Lung (tissue), 4 donors: ENCODE data around the gene MT1H. TPM values are rescaled to one million over a fixed set of nuclear protein-coding genes. Genes with fewer than 3 reads are reported as not detected.

Source experiments
- polyA plus RNA-seq, 2 donors: library from polyadenylated mRNA; stranded (reverse); fragments of 200-250 nt; gene quantifications; one replicate each; pipeline ENCODE4 v1.2.1, GENCODE V29; 2013
- total RNA-seq, 2 donors: library from RNA; depleted of rRNA in 1 of 2; stranded (reverse); fragments of >200 nt in 1 of 2; gene quantifications; one replicate each; pipeline ENCODE4 v1.2.1, GENCODE V29; 2014 to 2021
- donor health status: Bipolar disorder and iron deficiency.
- donor health status: healthy.
- donor health status: DM: yes; HTN: yes; CAD: no.

The MT1H gene
- total and polyA plus RNA-seq, 4 donors = 1.9 to 10.3 (median 4.4) TPM; not detected in 1

Other genes with a start within 250 kb of the MT1H start
- gene AMFR, start 244.3 kb upstream of the MT1H start, total RNA-seq = 10 to 100 TPM; 79.4 to 86.1 TPM
- 10 to 100 TPM; 39.5 to 43.1 TPM for gene AMFR, start 244.3 kb upstream of the MT1H start, polyA plus RNA-seq
- 10 to 100 TPM; 84.8 to 91.0 TPM for gene NUDT21, start 218.5 kb upstream of the MT1H start, total RNA-seq
- 10 to 100 TPM; 30.9 to 36.1 TPM for gene NUDT21, start 218.5 kb upstream of the MT1H start, polyA plus RNA-seq
- gene OGFOD1, start 218.3 kb upstream of the MT1H start, total RNA-seq = 10 to 100 TPM; 32.4 to 36.1 TPM
- 10 to 100 TPM in 1 of 2 donors, 1 to 10 TPM in 1; 9.1 to 26.6 TPM for gene OGFOD1, start 218.3 kb upstream of the MT1H start, polyA plus RNA-seq
- gene BBS2, start 149.8 kb upstream of the MT1H start, total RNA-seq = 10 to 100 TPM; 37.5 to 70.0 TPM
- gene BBS2, start 149.8 kb upstream of the MT1H start, polyA plus RNA-seq = 10 to 100 TPM; 14.0 to 28.6 TPM
- not detected for gene MT4, start 104.7 kb upstream of the MT1H start, total RNA-seq
- not detected for gene MT4, start 104.7 kb upstream of the MT1H start, polyA plus RNA-seq
- gene MT3, start 80.3 kb upstream of the MT1H start, total RNA-seq = not detected
- gene MT3, start 80.3 kb upstream of the MT1H start, polyA plus RNA-seq = 1 to 10 TPM; 1.3 to 4.4 TPM
- 100 to 1,000 TPM in 1 of 2 donors, 10 to 100 TPM in 1; 17.6 to 521 TPM for gene MT2A, start 61.2 kb upstream of the MT1H start, total RNA-seq
- gene MT2A, start 61.2 kb upstream of the MT1H start, polyA plus RNA-seq = 1,000 to 10,000 TPM in 1 of 2 donors, 100 to 1,000 TPM in 1; 903 to 1,104 TPM
- 100 to 1,000 TPM in 1 of 2 donors, 10 to 100 TPM in 1; 22.1 to 251 TPM for gene MT1E, start 44.0 kb upstream of the MT1H start, total RNA-seq
- 100 to 1,000 TPM in 1 of 2 donors, 10 to 100 TPM in 1; 66.9 to 746 TPM for gene MT1E, start 44.0 kb upstream of the MT1H start, polyA plus RNA-seq
- gene MT1M, start 37.2 kb upstream of the MT1H start, total RNA-seq = 10 to 100 TPM in 1 of 2 donors, under 1 TPM in 1; 0.88 to 51.9 TPM
- gene MT1M, start 37.2 kb upstream of the MT1H start, polyA plus RNA-seq = 100 to 1,000 TPM in 1 of 2 donors, 10 to 100 TPM in 1; 35.2 to 251 TPM
- gene MT1A, start 31.1 kb upstream of the MT1H start, total RNA-seq = 10 to 100 TPM in 1 of 2 donors, 1 to 10 TPM in 1; 1.1 to 36.2 TPM
- gene MT1A, start 31.1 kb upstream of the MT1H start, polyA plus RNA-seq = 100 to 1,000 TPM in 1 of 2 donors, 10 to 100 TPM in 1; 66.7 to 438 TPM
- gene MT1B, start 17.9 kb upstream of the MT1H start, total RNA-seq = not detected
- not detected for gene MT1B, start 17.9 kb upstream of the MT1H start, polyA plus RNA-seq
- 10 to 100 TPM in 1 of 2 donors, 1 to 10 TPM in 1; 3.6 to 30.9 TPM for gene MT1F, start 11.9 kb upstream of the MT1H start, total RNA-seq
- 10 to 100 TPM; 10.9 to 42.0 TPM for gene MT1F, start 11.9 kb upstream of the MT1H start, polyA plus RNA-seq
- gene MT1G, start 1.7 kb upstream of the MT1H start, total RNA-seq = 10 to 100 TPM in 1 of 2 donors, 1 to 10 TPM in 1; 3.5 to 38.1 TPM
- gene MT1G, start 1.7 kb upstream of the MT1H start, polyA plus RNA-seq = 100 to 1,000 TPM; 118 to 140 TPM
- gene MT1X, start 12.7 kb downstream of the MT1H start, total RNA-seq = 100 to 1,000 TPM in 1 of 2 donors, 10 to 100 TPM in 1; 39.3 to 248 TPM
- 100 to 1,000 TPM; 364 to 989 TPM for gene MT1X, start 12.7 kb downstream of the MT1H start, polyA plus RNA-seq
- gene NUP93, start 60.3 kb downstream of the MT1H start, total RNA-seq = 10 to 100 TPM; 58.5 to 59.9 TPM
- 10 to 100 TPM; 27.4 to 43.9 TPM for gene NUP93, start 60.3 kb downstream of the MT1H start, polyA plus RNA-seq
- not detected for gene SLC12A3, start 195.4 kb downstream of the MT1H start, total RNA-seq
- gene SLC12A3, start 195.4 kb downstream of the MT1H start, polyA plus RNA-seq = under 1 TPM; 0.04 to 0.07 TPM